Nephron progenitor cell (in vitro differentiated cells): ENCODE results near the gene TP73.

ENCODE experiments used
- DNase-seq: peaks from one replicate; pipeline ENCODE4 v3.0.0; 2021
- H3K27ac Mint-ChIP-seq: 2 replicates; pipeline ENCODE4 v1.8.0; 2021; ENCODE audit warnings: mild to moderate bottlenecking, moderate library complexity, mixed read lengths
- H3K27me3 Mint-ChIP-seq: 2 replicates; pipeline ENCODE4 v1.8.0; 2021; ENCODE audit warnings: mild to moderate bottlenecking, low read depth, mixed read lengths; ENCODE audit not compliant: poor library complexity
- H3K36me3 Mint-ChIP-seq: 2 replicates; pipeline ENCODE4 v1.8.0; 2021; ENCODE audit warnings: low read depth, mixed read lengths
- H3K4me1 Mint-ChIP-seq: 2 replicates; pipeline ENCODE4 v1.8.0; 2021; ENCODE audit warnings: mixed read lengths
- H3K4me3 Mint-ChIP-seq: 2 replicates; pipeline ENCODE4 v1.8.0; 2021; ENCODE audit warnings: mild to moderate bottlenecking, moderate library complexity, mixed read lengths
- H3K9me3 Mint-ChIP-seq: 2 replicates; pipeline ENCODE4 v1.8.0; 2021; ENCODE audit warnings: mild to moderate bottlenecking, moderate library complexity, mixed read lengths
- CTCF ChIP-seq: fragments of 200-600 bp; sonication (generic); IDR thresholded peaks from 2 replicates; pipeline ENCODE4 v1.5.0; 2021; ENCODE audit warnings: antibody characterized with exemption

Gene TP73

GRCh38 chr1:3606779-3607702 lies 45.3 kb upstream of the TP73 start:
- no peaks in the 10 kb centered on the region for H3K9me3 Mint-ChIP-seq
- H3K27me3 Mint-ChIP-seq: no peaks in the 10 kb centered on the region
- no peaks in the 10 kb centered on the region for H3K36me3 Mint-ChIP-seq
- peaks cover 43% of the 10 kb centered on the region for H3K4me1 Mint-ChIP-seq
- no peak overlapping the region for H3K4me3 Mint-ChIP-seq
- H3K27ac Mint-ChIP-seq: no peak overlapping the region
- TF ChIP-seq CTCF: no peak
- DNase-seq: no peak

- peaks cover 5% of the 10 kb centered on the region for H3K27me3 Mint-ChIP-seq
- H3K4me1 Mint-ChIP-seq: peaks cover 49% of the 10 kb centered on the region
- no peak overlapping the region for H3K4me3 Mint-ChIP-seq
- no peak for TF ChIP-seq CTCF
- no peaks in the 10 kb centered on the region for H3K9me3 Mint-ChIP-seq
- no peak overlapping the region for H3K27ac Mint-ChIP-seq
- no peak for DNase-seq
- no peaks in the 10 kb centered on the region for H3K36me3 Mint-ChIP-seq
These were observed 44.6 kb upstream of the TP73 start for GRCh38 chr1:3607703-3608065.

- Mint-ChIP-seq H3K9me3 (no peaks in the 10 kb centered on the region), H3K4me3 (no peak overlapping the region), H3K36me3 (no peaks in the 10 kb centered on the region), H3K27ac (no peak overlapping the region), H3K27me3 (peaks cover 5% of the 10 kb centered on the region), H3K4me1 (peaks cover 54% of the 10 kb centered on the region)
- TF ChIP-seq CTCF: no peak
- DNase-seq: no peak
These were observed 44.2 kb upstream of the TP73 start for GRCh38 chr1:3608154-3608553.

- Mint-ChIP-seq H3K27ac (no peak overlapping the region), H3K9me3 (no peaks in the 10 kb centered on the region), H3K27me3 (peaks cover 8% of the 10 kb centered on the region), H3K36me3 (no peaks in the 10 kb centered on the region), H3K4me1 (peaks cover 64% of the 10 kb centered on the region), H3K4me3 (peak overlapping the region; percentile 85)
- no peak for TF ChIP-seq CTCF
- DNase-seq: no peak
These were observed 43.1 kb upstream of the TP73 start for GRCh38 chr1:3609016-3609768.

- no peaks in the 10 kb centered on the region for H3K36me3 Mint-ChIP-seq
- peaks cover 72% of the 10 kb centered on the region for H3K4me1 Mint-ChIP-seq
- no peak for TF ChIP-seq CTCF
- no peak for DNase-seq
- H3K27ac Mint-ChIP-seq: no peak overlapping the region
- peaks cover 8% of the 10 kb centered on the region for H3K27me3 Mint-ChIP-seq
- H3K4me3 Mint-ChIP-seq: peak overlapping the region; percentile 85
- H3K9me3 Mint-ChIP-seq: no peaks in the 10 kb centered on the region
These were observed 42.4 kb upstream of the TP73 start for GRCh38 chr1:3609769-3610526.
